SK-N-SH (cell line): ENCODE results near the gene HPX. TPM values are rescaled to one million over a fixed set of nuclear protein-coding genes. Genes with fewer than 3 reads are reported as not detected.

Experiments
- CTCF ChIA-PET: fragments of 300-600, 350-600 bp; formaldehyde crosslinking; extraction: SDS; loops from one replicate; lab custom pipeline; 2021; lab: Yijun Ruan, JAX
- POLR2A ChIA-PET: fragments of 350-600 bp; sonication (Branson Sonifier 250); formaldehyde crosslinking; extraction: SDS; loops from one replicate; lab custom pipeline; 2020; ENCODE audit warnings: antibody characterized with exemption, inconsistent platforms; lab: Yijun Ruan, JAX
- DNase-seq: peaks from one replicate; pipeline ENCODE4 v3.0.0; 2012
- H2AFZ ChIP-seq: fragments of 200-600 bp; sonication (generic); 2 replicates; pipeline ENCODE4 v1.8.1; 2016; ENCODE audit warnings: antibody characterized with exemption, mild to moderate bottlenecking, low read depth
- H3F3A ChIP-seq: fragments of 200-600 bp; sonication (generic); replicated peaks from 2 replicates; pipeline ENCODE3; 2016; ENCODE audit warnings: antibody characterized with exemption, mild to moderate bottlenecking; ENCODE audit not compliant: insufficient read depth
- H3K27ac ChIP-seq, 2 experiments: fragments of 200-500 bp in 1 of 2; fragments of 200-600 bp in 1 of 2; sonication (Bioruptor generic) in 1 of 2; sonication (generic), shearing (Covaris generic) in 1 of 2; 2 replicates each; pipeline versions ENCODE4 v1.5.1 to v1.6.1; 2014 to 2016; ENCODE audit warnings: low read depth in 2 of 2, inconsistent platforms in 1 of 2, low read length in 1 of 2, mild to moderate bottlenecking in 1 of 2, mixed read lengths in 1 of 2
- H3K27me3 ChIP-seq: fragments of 200-600 bp; sonication (generic), shearing (Covaris generic); 2 replicates; pipeline ENCODE4 v1.6.1; 2016; ENCODE audit warnings: mixed run types; ENCODE audit not compliant: insufficient read depth
- H3K36me3 ChIP-seq, 2 experiments: fragments of 200-500 bp in 1 of 2; fragments of 200-600 bp in 1 of 2; sonication (Bioruptor generic) in 1 of 2; sonication (generic) in 1 of 2; replicated peaks in 1 of 2; 2 replicates each; pipeline versions ENCODE3 to v1.5.1; 2014 to 2016; ENCODE audit warnings: low read length in 1 of 2, mild to moderate bottlenecking in 1 of 2; ENCODE audit not compliant: insufficient read depth in 2 of 2, control insufficient read depth in 1 of 2
- H3K4me1 ChIP-seq, 2 experiments: fragments of 200-500 bp in 1 of 2; fragments of 200-600 bp in 1 of 2; sonication (Bioruptor generic) in 1 of 2; sonication (generic), shearing (Covaris generic) in 1 of 2; 2 replicates each; pipeline versions ENCODE4 v1.5.1 to v1.6.1; 2014 to 2016; ENCODE audit warnings: low read depth in 1 of 2, low read length in 1 of 2, mixed run types in 1 of 2; ENCODE audit not compliant: insufficient read depth in 2 of 2, control insufficient read depth in 1 of 2
- H3K4me2 ChIP-seq: fragments of 200-600 bp; sonication (generic), shearing (Covaris generic); 2 replicates; pipeline ENCODE4 v1.6.1; 2017; ENCODE audit warnings: mixed run types
- H3K4me3 ChIP-seq, 2 experiments: fragments of 200-500 bp in 1 of 2; fragments of 200-600 bp in 1 of 2; sonication (Bioruptor generic) in 1 of 2; sonication (generic), shearing (Covaris generic) in 1 of 2; 2 replicates each; pipeline versions ENCODE4 v1.5.1 to v1.8.1; 2014 to 2016; ENCODE audit warnings: low read depth in 2 of 2, inconsistent platforms in 1 of 2, low read length in 1 of 2, mild to moderate bottlenecking in 1 of 2, mixed read lengths in 1 of 2, moderate library complexity in 1 of 2
- H3K79me2 ChIP-seq: fragments of 200-600 bp; sonication (generic); 2 replicates; pipeline ENCODE4 v1.8.1; 2017; ENCODE audit warnings: mild to moderate bottlenecking; ENCODE audit not compliant: insufficient read depth
- H3K9ac ChIP-seq: fragments of 200-600 bp; sonication (generic); 2 replicates; pipeline ENCODE4 v1.6.1; 2017; ENCODE audit warnings: mixed run types
- H3K9me2 ChIP-seq: fragments of 200-600 bp; sonication (generic); 2 replicates; pipeline ENCODE4 v1.6.1; 2017; ENCODE audit warnings: mixed run types
- H3K9me3 ChIP-seq: fragments of 200-600 bp; sonication (generic); 2 replicates; pipeline ENCODE4 v1.6.1; 2017; ENCODE audit warnings: mixed run types, mild to moderate bottlenecking, moderate library complexity
- H4K20me1 ChIP-seq: fragments of 200-600 bp; sonication (generic); 2 replicates; pipeline ENCODE4 v1.6.1; 2017; ENCODE audit warnings: mild to moderate bottlenecking, mixed run types; ENCODE audit not compliant: insufficient read depth
- CHD2 ChIP-seq: fragments of 150-350 bp; IDR thresholded peaks from 2 replicates; pipeline ENCODE4 v1.6.1; 2018; ENCODE audit warnings: low read length; ENCODE audit not compliant: partially characterized antibody
- EP300 ChIP-seq, 2 experiments: IDR thresholded peaks; 2 replicates each; pipeline versions ENCODE4 v1.4.0 to v1.6.1; 2012; ENCODE audit warnings: borderline replicate concordance in 1 of 2, low read depth in 1 of 2, low read length in 1 of 2
- GABPA ChIP-seq: IDR thresholded peaks from 2 replicates; pipeline ENCODE4 v1.4.0; 2012; ENCODE audit warnings: low read depth, mild to moderate bottlenecking
- IRF3 ChIP-seq: fragments of 150-350 bp; IDR thresholded peaks from 2 replicates; pipeline ENCODE4 v1.6.1; 2016; ENCODE audit warnings: mild to moderate bottlenecking, low read depth, low read length
- JUND ChIP-seq: IDR thresholded peaks from 2 replicates; pipeline ENCODE4 v1.4.0; 2012
- MEF2A ChIP-seq: IDR thresholded peaks from 2 replicates; pipeline ENCODE4 v1.4.0; 2012; ENCODE audit warnings: low read depth, borderline replicate concordance
- NFIC ChIP-seq: IDR thresholded peaks from 2 replicates; pipeline ENCODE4 v1.4.0; 2012; ENCODE audit warnings: borderline replicate concordance
- REST ChIP-seq: IDR thresholded peaks from 2 replicates; pipeline ENCODE4 v1.6.1; 2012; ENCODE audit warnings: mild to moderate bottlenecking, low read depth, low read length, moderate library complexity
- RXRA ChIP-seq: IDR thresholded peaks from 2 replicates; pipeline ENCODE4 v1.4.0; 2012; ENCODE audit warnings: low read depth, mild to moderate bottlenecking, borderline replicate concordance
- SMC3 ChIP-seq: IDR thresholded peaks from 2 replicates; pipeline ENCODE4 v1.6.1; 2012; ENCODE audit warnings: low read depth, low read length, improper control_type of control experiment
- TCF12 ChIP-seq: IDR thresholded peaks from 2 replicates; pipeline ENCODE4 v1.4.0; 2012
- USF1 ChIP-seq: IDR thresholded peaks from 2 replicates; pipeline ENCODE4 v1.4.0; 2012; ENCODE audit warnings: low read depth, borderline replicate concordance
- WGBS: methylation state at CpG from one replicate; pipeline ENCODE4 v1.1.6; 2017; ENCODE audit warnings: low lambda C conversion rate; 5-methylcytosine and 5-hydroxymethylcytosine counted together
- polyA plus RNA-seq, 3 experiments: library from polyadenylated mRNA; depleted of rRNA; stranded (reverse); fragments of >200 nt; gene quantifications; 2 replicates each; pipeline ENCODE4 v1.2.3, GENCODE V29; 2012

HPX gene
- polyA plus RNA-seq, 1 of the 3 experiments (the other 2 are of a cell fraction), result 1.8 TPM

- 95% methylated on average over 5 of the region's 5 CpGs for WGBS
- no peak overlapping the region for H3K4me3 ChIP-seq
- TF ChIP-seq TCF12 (no peak), SMC3 (no peak), GABPA (no peak), CHD2 (no peak), JUND (no peak), REST (no peak), NFIC (no peak), IRF3 (no peak), EP300 (IDR thresholded peaks at IDR 0.05; ENCODE audit: borderline replicate concordance in 1 of 2, low read depth in 1 of 2, low read length in 1 of 2) (no peak), MEF2A (no peak), USF1 (no peak), RXRA (no peak)
- ChIA-PET POLR2A (interaction anchor here (0.5 kb wide), 1 partner anchor 34 kb away, joined by 4 read pairs; no protein-coding TSS in a partner anchor), CTCF (interaction anchor here (1.0 to 1.9 kb wide), 3 partner anchors 33 to 207 kb away, joined by 3 to 6 read pairs (median 4); partner anchors contain the start of gene MRPL17)
- H3K27ac ChIP-seq, result no peak overlapping the region
- H3K9ac ChIP-seq, result no peak overlapping the region
- H3K36me3 ChIP-seq, result peaks cover 13 to 33% of the 10 kb centered on the region in 2 experiments
- DNase-seq, result no peak
- no peaks in the 10 kb centered on the region for H4K20me1 ChIP-seq
- H3K9me3 ChIP-seq, result no peaks in the 10 kb centered on the region
- H3K4me2 ChIP-seq, result no peak overlapping the region
- peaks cover 44% of the 10 kb centered on the region for H3K79me2 ChIP-seq
- H3K27me3 ChIP-seq, result no peaks in the 10 kb centered on the region
- no peaks in the 10 kb centered on the region for H3K9me2 ChIP-seq
- H3F3A ChIP-seq, result peaks cover 22% of the 10 kb centered on the region
- H2AFZ ChIP-seq, result no peak overlapping the region
- peaks cover 12 to 25% of the 10 kb centered on the region in 2 experiments; a peak in 1 of 4 replicates for H3K4me1 ChIP-seq
Measured at GRCh38 chr11:6475936-6476335, 35.1 kb upstream of the HPX start.
